ENCODE data around the gene PLOD3.

Gene PLOD3

DNA sequence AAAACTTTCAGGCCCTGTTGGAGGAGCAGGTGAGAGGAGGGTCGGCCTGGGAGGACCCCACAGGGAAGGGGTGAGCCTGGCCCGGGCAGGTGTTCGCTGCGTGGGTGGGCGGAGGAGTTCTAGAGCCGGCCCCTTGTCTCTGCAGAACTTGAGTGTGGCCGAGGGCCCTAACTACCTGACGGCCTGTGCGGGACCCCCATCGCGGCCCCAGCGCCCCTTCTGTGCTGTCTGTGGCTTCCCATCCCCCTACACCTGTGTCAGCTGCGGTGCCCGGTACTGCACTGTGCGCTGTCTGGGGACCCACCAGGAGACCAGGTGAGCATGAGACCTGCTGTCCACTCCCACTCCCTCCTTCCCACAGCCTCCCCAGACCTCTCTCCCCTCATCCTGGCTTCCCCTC lies 6.1 kb upstream of the PLOD3 start:
- no peaks in the 10 kb centered on the region for H3K9me2 ChIP-seq (replicated peaks; ENCODE audit: control insufficient read depth, low read length)
- H3F3A ChIP-seq (ENCODE audit: control insufficient read depth, insufficient read depth): no peaks in the 10 kb centered on the region
- H3K9me3 ChIP-seq (ENCODE audit: control insufficient read depth, insufficient read depth, low read length): no peaks in the 10 kb centered on the region
- H3K79me2 ChIP-seq (ENCODE audit: control insufficient read depth, low read length): peaks cover 30% of the 10 kb centered on the region
- no peaks in the 10 kb centered on the region for H3K27me3 ChIP-seq (ENCODE audit: control insufficient read depth, low read length)
- TF ChIP-seq, protein P1, sequence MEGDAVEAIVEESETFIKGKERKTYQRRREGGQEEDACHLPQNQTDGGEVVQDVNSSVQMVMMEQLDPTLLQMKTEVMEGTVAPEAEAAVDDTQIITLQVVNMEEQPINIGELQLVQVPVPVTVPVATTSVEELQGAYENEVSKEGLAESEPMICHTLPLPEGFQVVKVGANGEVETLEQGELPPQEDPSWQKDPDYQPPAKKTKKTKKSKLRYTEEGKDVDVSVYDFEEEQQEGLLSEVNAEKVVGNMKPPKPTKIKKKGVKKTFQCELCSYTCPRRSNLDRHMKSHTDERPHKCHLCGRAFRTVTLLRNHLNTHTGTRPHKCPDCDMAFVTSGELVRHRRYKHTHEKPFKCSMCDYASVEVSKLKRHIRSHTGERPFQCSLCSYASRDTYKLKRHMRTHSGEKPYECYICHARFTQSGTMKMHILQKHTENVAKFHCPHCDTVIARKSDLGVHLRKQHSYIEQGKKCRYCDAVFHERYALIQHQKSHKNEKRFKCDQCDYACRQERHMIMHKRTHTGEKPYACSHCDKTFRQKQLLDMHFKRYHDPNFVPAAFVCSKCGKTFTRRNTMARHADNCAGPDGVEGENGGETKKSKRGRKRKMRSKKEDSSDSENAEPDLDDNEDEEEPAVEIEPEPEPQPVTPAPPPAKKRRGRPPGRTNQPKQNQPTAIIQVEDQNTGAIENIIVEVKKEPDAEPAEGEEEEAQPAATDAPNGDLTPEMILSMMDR (IDR thresholded peaks at IDR 0.05; ENCODE audit: low read depth, low read length, poor library complexity, severe bottlenecking): no peak
- TF ChIP-seq EZH2phosphoT487 (IDR thresholded peaks at IDR 0.05; ENCODE audit: borderline replicate concordance, low read length): no peak
- no peaks in the 10 kb centered on the region for H4K20me1 ChIP-seq (ENCODE audit: control insufficient read depth, insufficient read depth, low read depth, low read length)
- peaks cover 17% of the 10 kb centered on the region for H3K36me3 ChIP-seq (ENCODE audit: control insufficient read depth, low read length)
- H3K27ac ChIP-seq (ENCODE audit: low read depth, low read length): no peak overlapping the region
- peaks cover 7% of the 10 kb centered on the region for H3K4me1 ChIP-seq (ENCODE audit: control insufficient read depth, low read length)
- H3K4me2 ChIP-seq (ENCODE audit: low read length): no peak overlapping the region
- no peak overlapping the region for H3K4me3 ChIP-seq (ENCODE audit: low read length)

DNA sequence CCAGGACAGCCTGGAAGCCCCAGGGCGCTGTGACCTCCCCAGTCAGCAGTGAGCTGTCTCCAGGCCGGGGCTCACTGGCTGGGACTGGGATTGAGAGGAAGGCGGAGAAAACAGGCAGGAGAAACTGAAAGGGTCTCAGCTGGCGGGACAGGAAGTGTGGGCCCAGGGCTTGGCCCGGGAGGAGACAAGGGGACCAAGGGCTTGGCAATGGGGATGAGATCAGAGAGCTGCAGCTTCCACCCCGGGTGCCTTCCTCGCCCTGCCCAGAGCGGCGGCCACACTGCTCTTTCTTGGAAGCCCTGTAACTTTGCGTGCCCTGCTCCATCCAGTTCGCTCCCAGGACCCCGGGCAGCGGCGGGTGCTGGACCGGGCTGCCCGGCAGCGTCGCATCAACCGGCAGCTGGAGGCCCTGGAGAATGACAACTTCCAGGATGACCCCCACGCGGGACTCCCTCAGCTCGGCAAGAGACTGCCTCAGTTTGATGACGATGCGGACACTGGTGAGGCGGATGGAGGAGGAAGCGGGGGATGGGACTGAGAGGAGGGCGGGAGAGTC lies 5.0 kb upstream of the PLOD3 start:
- Histone ChIP-seq H3K79me2 (ENCODE audit: control insufficient read depth, low read length) (peaks cover 35% of the 10 kb centered on the region), H3F3A (ENCODE audit: control insufficient read depth, insufficient read depth) (no peaks in the 10 kb centered on the region), H3K36me3 (ENCODE audit: control insufficient read depth, low read length) (peaks cover 17% of the 10 kb centered on the region), H3K4me2 (ENCODE audit: low read length) (no peak overlapping the region), H3K9me2 (replicated peaks; ENCODE audit: control insufficient read depth, low read length) (no peaks in the 10 kb centered on the region), H4K20me1 (ENCODE audit: control insufficient read depth, insufficient read depth, low read depth, low read length) (no peaks in the 10 kb centered on the region), H3K27ac (ENCODE audit: low read depth, low read length) (no peak overlapping the region), H3K4me3 (ENCODE audit: low read length) (no peak overlapping the region), H3K4me1 (ENCODE audit: control insufficient read depth, low read length) (peaks cover 10% of the 10 kb centered on the region), H3K9me3 (ENCODE audit: control insufficient read depth, insufficient read depth, low read length) (no peaks in the 10 kb centered on the region), H3K27me3 (ENCODE audit: control insufficient read depth, low read length) (no peaks in the 10 kb centered on the region)
- TF ChIP-seq EZH2phosphoT487 (IDR thresholded peaks at IDR 0.05; ENCODE audit: borderline replicate concordance, low read length): no peak
- TF ChIP-seq, protein P1 (IDR thresholded peaks at IDR 0.05; ENCODE audit: low read depth, low read length, poor library complexity, severe bottlenecking): no peak

DNA sequence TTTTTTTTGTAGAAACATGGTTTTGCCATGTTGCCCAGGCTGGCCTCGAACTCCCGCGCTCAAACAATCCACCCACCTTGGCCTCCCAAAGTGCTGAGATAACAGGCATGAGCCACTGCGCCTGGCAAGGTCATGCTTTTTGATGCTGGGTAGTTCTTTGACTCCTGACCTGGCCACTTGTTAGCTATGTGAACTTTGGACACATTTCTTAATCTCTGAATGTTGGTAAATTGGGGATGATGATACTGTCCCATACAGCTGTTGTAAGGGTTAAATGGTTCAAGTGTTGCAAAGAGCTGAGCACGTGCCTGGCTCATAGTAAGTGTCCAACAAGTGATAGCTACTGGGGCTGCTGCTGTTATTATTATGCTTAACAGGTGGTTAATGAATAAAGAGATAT lies 2.9 kb upstream of the PLOD3 start:
- no peak for TF ChIP-seq EZH2phosphoT487 (IDR thresholded peaks at IDR 0.05; ENCODE audit: borderline replicate concordance, low read length)
- TF ChIP-seq, protein P1 (IDR thresholded peaks at IDR 0.05; ENCODE audit: low read depth, low read length, poor library complexity, severe bottlenecking): no peak
- peaks cover 37% of the 10 kb centered on the region for H3K79me2 ChIP-seq (ENCODE audit: control insufficient read depth, low read length)
- no peaks in the 10 kb centered on the region for H3K27me3 ChIP-seq (ENCODE audit: control insufficient read depth, low read length)
- no peaks in the 10 kb centered on the region for H3K9me3 ChIP-seq (ENCODE audit: control insufficient read depth, insufficient read depth, low read length)
- H3K9me2 ChIP-seq (replicated peaks; ENCODE audit: control insufficient read depth, low read length): no peaks in the 10 kb centered on the region
- H3K36me3 ChIP-seq (ENCODE audit: control insufficient read depth, low read length): peaks cover 13% of the 10 kb centered on the region
- no peak overlapping the region for H3K4me2 ChIP-seq (ENCODE audit: low read length)
- no peak overlapping the region for H3K4me3 ChIP-seq (ENCODE audit: low read length)
- no peak overlapping the region for H3K27ac ChIP-seq (ENCODE audit: low read depth, low read length)
- H3F3A ChIP-seq (ENCODE audit: control insufficient read depth, insufficient read depth): no peaks in the 10 kb centered on the region
- peaks cover 19% of the 10 kb centered on the region for H3K4me1 ChIP-seq (ENCODE audit: control insufficient read depth, low read length)
- no peaks in the 10 kb centered on the region for H4K20me1 ChIP-seq (ENCODE audit: control insufficient read depth, insufficient read depth, low read depth, low read length)

All from DOHH2 (cell line).